Stomach (tissue), 19 donors: ENCODE data around the gene GCNT1. TPM values are rescaled to one million over a fixed set of nuclear protein-coding genes. Genes with fewer than 3 reads are reported as not detected.

Experiments used
- DNase-seq, 2 donors: peaks; one replicate each; pipeline versions ENCODE4 v3.0.0 to v3.0.0-alpha.2; 2013 to 2019
- H3K27ac ChIP-seq, 5 donors: fragments of 200-600 bp in 4 of 5; sonication (generic) in 4 of 5; one replicate each; pipeline ENCODE4 v1.5.1; 2013 to 2019; ENCODE audit warnings: mild to moderate bottlenecking in 1 of 5, moderate library complexity in 1 of 5
- H3K27me3 ChIP-seq, 3 donors: fragments of 200-600 bp; sonication (generic); one replicate each; pipeline ENCODE4 v1.5.1; 2017 to 2019; ENCODE audit warnings: mixed run types in 1 of 3
- H3K36me3 ChIP-seq, 4 donors: fragments of 200-600 bp; sonication (generic); 1 replicate in 3 of 4; 2 replicates in 1 of 4; pipeline ENCODE4 v1.5.1; 2016 to 2019
- H3K4me1 ChIP-seq, 4 donors: fragments of 200-600 bp; sonication (generic); one replicate each; pipeline ENCODE4 v1.5.1; 2016 to 2019
- H3K4me3 ChIP-seq, 4 donors: fragments of 200-600 bp; sonication (generic) in 3 of 4; one replicate each; pipeline ENCODE4 v1.5.1; 2016 to 2019; ENCODE audit warnings: mild to moderate bottlenecking in 1 of 4
- H3K9me3 ChIP-seq, 4 donors: fragments of 200-600 bp; sonication (generic); one replicate each; pipeline ENCODE4 v1.5.1; 2016 to 2019
- EP300 ChIP-seq: sonication (generic); formaldehyde crosslinking; IDR thresholded peaks from one replicate; pipeline ENCODE4 v1.6.1; 2017; ENCODE audit warnings: antibody characterized with exemption
- POLR2A ChIP-seq, 4 donors: fragments of 450-650 bp; IDR thresholded peaks; one replicate each; pipeline ENCODE4 v1.6.1; 2016; ENCODE audit warnings: antibody characterized with exemption in 4 of 4, control low read depth in 2 of 4, mild to moderate bottlenecking in 1 of 4, moderate library complexity in 1 of 4
- POLR2AphosphoS5 ChIP-seq, 3 donors: sonication (generic); formaldehyde crosslinking; IDR thresholded peaks; one replicate each; pipeline ENCODE4 v1.6.1; 2016; ENCODE audit warnings: antibody characterized with exemption in 3 of 3
- WGBS, 5 donors: extraction: QIAGEN DNeasy Blood & Tissue Kit in 3 of 5; methylation state at CpG; one replicate each; pipeline versions ENCODE4 v1.1.5 to v1.1.7; 2013 to 2018; 5-methylcytosine and 5-hydroxymethylcytosine counted together
- intact Hi-C: fragments of 100-400 bp; cut with DNase I; formaldehyde crosslinking; loops from one replicate; pipeline ENCODE4 v1.15.1; 2023; ENCODE audit warnings: low total_unique reads
- long read RNA-seq, 10 donors: transcript quantifications; one replicate each; lab custom pipeline, GENCODE V29; 2026
- polyA plus RNA-seq, 3 donors: library from polyadenylated mRNA; stranded (reverse); fragments of 200-250 nt; gene quantifications; one replicate each; pipeline ENCODE4 v1.2.3, GENCODE V29; 2013
- total RNA-seq, 5 donors: library from RNA; depleted of rRNA; stranded (reverse); fragments of >200 nt; gene quantifications; one replicate each; pipeline versions ENCODE4 v1.1.0 to v1.2.3, GENCODE V29; 2014 to 2016
- TF ChIP-seq, protein P1 (sequence below), 7 experiments: fragments of 450-650 bp in 4 of 7; fragments of 200-600 bp in 3 of 7; sonication (generic) in 3 of 7; IDR thresholded peaks; one replicate each; pipeline ENCODE4 v1.5.1; 2016 to 2019; ENCODE audit warnings: antibody characterized with exemption in 7 of 7, control low read depth in 2 of 7, mild to moderate bottlenecking in 1 of 7
- donor health status: healthy with polysubstance abuse.
- donor health status: Bipolar disorder and iron deficiency.
- donor health status: healthy.

The GCNT1 gene
- 100 to 1,000 TPM in 2 of 5 donors, 10 to 100 TPM in 2, 1 to 10 TPM in 1; 7.0 to 136 (median 18.7) TPM for total RNA-seq
- polyA plus RNA-seq: 10 to 100 TPM in 1 of 3 donors, 1 to 10 TPM in 2; 3.1 to 10.1 (median 5.4) TPM
- long read RNA-seq, donor 1, full-length matches to known transcripts: 12 of 20 reads
- long read RNA-seq, donor 1, partial matches to known transcripts: 8 of 20 reads
- long read RNA-seq, donor 1, other reads (novel, unspliced or antisense): 0 of 20 reads
- long read RNA-seq, donor 2, full-length matches to known transcripts: 13 of 13 reads
- long read RNA-seq, donor 2, partial matches to known transcripts: 0 of 13 reads
- long read RNA-seq, donor 2, other reads (novel, unspliced or antisense): 0 of 13 reads
- long read RNA-seq, donor 3, full-length matches to known transcripts: 8 of 8 reads
- long read RNA-seq, donor 3, partial matches to known transcripts: 0 of 8 reads
- long read RNA-seq, donor 3, other reads (novel, unspliced or antisense): 0 of 8 reads
- long read RNA-seq, donor 4, full-length matches to known transcripts: 1 of 1 reads
- long read RNA-seq, donor 4, partial matches to known transcripts: 0 of 1 reads
- long read RNA-seq, donor 4, other reads (novel, unspliced or antisense): 0 of 1 reads
- long read RNA-seq, donor 5, full-length matches to known transcripts: 15 of 15 reads
- long read RNA-seq, donor 5, partial matches to known transcripts: 0 of 15 reads
- long read RNA-seq, donor 5, other reads (novel, unspliced or antisense): 0 of 15 reads
- long read RNA-seq, donor 6, full-length matches to known transcripts: 44 of 44 reads
- long read RNA-seq, donor 6, partial matches to known transcripts: 0 of 44 reads
- long read RNA-seq, donor 6, other reads (novel, unspliced or antisense): 0 of 44 reads
- long read RNA-seq, donor 7, full-length matches to known transcripts: 12 of 21 reads
- long read RNA-seq, donor 7, partial matches to known transcripts: 9 of 21 reads
- long read RNA-seq, donor 7, other reads (novel, unspliced or antisense): 0 of 21 reads
- long read RNA-seq, donor 8, full-length matches to known transcripts: 29 of 29 reads
- long read RNA-seq, donor 8, partial matches to known transcripts: 0 of 29 reads
- long read RNA-seq, donor 8, other reads (novel, unspliced or antisense): 0 of 29 reads
- long read RNA-seq, donor 9, full-length matches to known transcripts: 15 of 15 reads
- long read RNA-seq, donor 9, partial matches to known transcripts: 0 of 15 reads
- long read RNA-seq, donor 9, other reads (novel, unspliced or antisense): 0 of 15 reads
- long read RNA-seq, donor 10, full-length matches to known transcripts: 7 of 7 reads
- long read RNA-seq, donor 10, partial matches to known transcripts: 0 of 7 reads
- long read RNA-seq, donor 10, other reads (novel, unspliced or antisense): 0 of 7 reads

GRCh38 chr9:76458903-76459693 lies at the start of gene GCNT1:
TSS of gene GCNT1 (plus strand) at chr9:76459182. CDS start at chr9:76502382, 43,200 bp downstream.
- Histone ChIP-seq H3K36me3 (no peaks in the 10 kb centered on the region), H3K4me3 (peak within 1 kb of the TSS; percentile 69 to 79 (median 75)), H3K27me3 (no peaks in the 10 kb centered on the region), H3K9me3 (no peaks in the 10 kb centered on the region), H3K27ac (peak within 1 kb of the TSS; percentile 82 to 90 (median 85)), H3K4me1 (peaks cover 16 to 62% (median 52%) of the 10 kb centered on the region in 4 donors)
- TF ChIP-seq, protein P1, sequence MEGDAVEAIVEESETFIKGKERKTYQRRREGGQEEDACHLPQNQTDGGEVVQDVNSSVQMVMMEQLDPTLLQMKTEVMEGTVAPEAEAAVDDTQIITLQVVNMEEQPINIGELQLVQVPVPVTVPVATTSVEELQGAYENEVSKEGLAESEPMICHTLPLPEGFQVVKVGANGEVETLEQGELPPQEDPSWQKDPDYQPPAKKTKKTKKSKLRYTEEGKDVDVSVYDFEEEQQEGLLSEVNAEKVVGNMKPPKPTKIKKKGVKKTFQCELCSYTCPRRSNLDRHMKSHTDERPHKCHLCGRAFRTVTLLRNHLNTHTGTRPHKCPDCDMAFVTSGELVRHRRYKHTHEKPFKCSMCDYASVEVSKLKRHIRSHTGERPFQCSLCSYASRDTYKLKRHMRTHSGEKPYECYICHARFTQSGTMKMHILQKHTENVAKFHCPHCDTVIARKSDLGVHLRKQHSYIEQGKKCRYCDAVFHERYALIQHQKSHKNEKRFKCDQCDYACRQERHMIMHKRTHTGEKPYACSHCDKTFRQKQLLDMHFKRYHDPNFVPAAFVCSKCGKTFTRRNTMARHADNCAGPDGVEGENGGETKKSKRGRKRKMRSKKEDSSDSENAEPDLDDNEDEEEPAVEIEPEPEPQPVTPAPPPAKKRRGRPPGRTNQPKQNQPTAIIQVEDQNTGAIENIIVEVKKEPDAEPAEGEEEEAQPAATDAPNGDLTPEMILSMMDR (IDR thresholded peaks at IDR 0.05): peak in 4 of 7 experiments; percentile 13 to 49 (median 42)
- peak in 1 of 4 donors; percentile 58 for TF ChIP-seq POLR2A (IDR thresholded peaks at IDR 0.05)
- TF ChIP-seq POLR2AphosphoS5 (IDR thresholded peaks at IDR 0.05): peak in 2 of 3 donors; percentile 83 to 90
- no peak for TF ChIP-seq EP300
- peak; percentile 96 to 97 for DNase-seq
- WGBS, 5 donors: 0 to 2% (median 1%) methylated on average over 20 to 65 of the region's 65 CpGs
- intact Hi-C loops: no loop called here

DNA sequence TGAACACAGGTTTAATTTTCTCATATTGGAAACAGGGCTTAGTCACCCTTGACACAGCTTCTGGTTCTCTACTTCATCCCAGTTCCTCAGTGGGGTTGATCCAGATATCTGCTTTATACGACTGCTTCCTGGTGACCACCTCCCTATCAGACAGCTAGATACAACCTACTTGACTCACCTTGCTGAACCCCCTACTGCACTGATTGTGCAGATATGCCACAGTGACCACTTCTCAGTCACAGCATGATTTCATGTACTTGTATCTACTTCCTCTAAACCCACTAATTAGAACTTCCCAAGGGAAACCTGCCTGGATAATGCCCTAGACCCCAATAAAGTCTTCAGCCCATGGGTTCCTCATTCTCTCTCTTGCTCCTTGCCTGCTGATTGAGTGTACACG lies 46.3 kb upstream of the GCNT1 start:
- whole genome bisulfite sequencing, 5 donors: 53 to 70% (median 62%) methylated on average over 2 of the region's 2 CpGs
- H3K27me3 ChIP-seq: no peaks in the 10 kb centered on the region
- no peak overlapping the region for H3K27ac ChIP-seq
- intact Hi-C loops: no loop called here
- no peak for DNase-seq
- no peak for TF ChIP-seq POLR2AphosphoS5 (IDR thresholded peaks at IDR 0.05)
- no peak for TF ChIP-seq POLR2A (IDR thresholded peaks at IDR 0.05)
- TF ChIP-seq EP300: no peak
- TF ChIP-seq, protein P1 (IDR thresholded peaks at IDR 0.05): no peak
- H3K9me3 ChIP-seq: peaks cover 0 to 13% (median 2%) of the 10 kb centered on the region in 4 donors
- H3K4me3 ChIP-seq: no peak overlapping the region
- no peaks in the 10 kb centered on the region for H3K36me3 ChIP-seq
- peaks cover 5 to 25% (median 12%) of the 10 kb centered on the region in 4 donors for H3K4me1 ChIP-seq

GRCh38 chr9:76413658-76414057 lies 45.3 kb upstream of the GCNT1 start:
- H3K27ac ChIP-seq: no peak overlapping the region
- H3K9me3 ChIP-seq: peaks cover 0 to 13% (median 2%) of the 10 kb centered on the region in 4 donors
- no peak for DNase-seq
- TF ChIP-seq EP300: no peak
- no peak for TF ChIP-seq POLR2A (IDR thresholded peaks at IDR 0.05)
- TF ChIP-seq, protein P1 (IDR thresholded peaks at IDR 0.05): no peak
- no peak for TF ChIP-seq POLR2AphosphoS5 (IDR thresholded peaks at IDR 0.05)
- peaks cover 5 to 27% (median 12%) of the 10 kb centered on the region in 4 donors for H3K4me1 ChIP-seq
- H3K4me3 ChIP-seq: no peak overlapping the region
- H3K36me3 ChIP-seq: no peaks in the 10 kb centered on the region
- intact Hi-C loops: no loop called here
- H3K27me3 ChIP-seq: no peaks in the 10 kb centered on the region
